ENCODE data around the gene DGCR2. TPM values are rescaled to one million over a fixed set of nuclear protein-coding genes. Genes with fewer than 3 reads are reported as not detected.
A peak's percentile ranks its signal among the peaks of the same experiment; 100 is the strongest.

The DGCR2 gene
- total RNA-seq, 1 donor from 2014 or later = 68.7 TPM

- Mint-ChIP-seq H3K4me1 (ENCODE audit: low read depth, unreplicated experiment) (peaks cover 7% of the 10 kb centered on the region), H3K4me3 (ENCODE audit: unreplicated experiment) (no peak overlapping the region), H3K36me3 (ENCODE audit: unreplicated experiment) (no peaks in the 10 kb centered on the region), H3K27ac (ENCODE audit: unreplicated experiment) (no peak overlapping the region), H3K27me3 (ENCODE audit: unreplicated experiment) (peaks cover 3% of the 10 kb centered on the region), H3K9me3 (ENCODE audit: unreplicated experiment) (peaks cover 6% of the 10 kb centered on the region)
- TF ChIP-seq, protein P1, sequence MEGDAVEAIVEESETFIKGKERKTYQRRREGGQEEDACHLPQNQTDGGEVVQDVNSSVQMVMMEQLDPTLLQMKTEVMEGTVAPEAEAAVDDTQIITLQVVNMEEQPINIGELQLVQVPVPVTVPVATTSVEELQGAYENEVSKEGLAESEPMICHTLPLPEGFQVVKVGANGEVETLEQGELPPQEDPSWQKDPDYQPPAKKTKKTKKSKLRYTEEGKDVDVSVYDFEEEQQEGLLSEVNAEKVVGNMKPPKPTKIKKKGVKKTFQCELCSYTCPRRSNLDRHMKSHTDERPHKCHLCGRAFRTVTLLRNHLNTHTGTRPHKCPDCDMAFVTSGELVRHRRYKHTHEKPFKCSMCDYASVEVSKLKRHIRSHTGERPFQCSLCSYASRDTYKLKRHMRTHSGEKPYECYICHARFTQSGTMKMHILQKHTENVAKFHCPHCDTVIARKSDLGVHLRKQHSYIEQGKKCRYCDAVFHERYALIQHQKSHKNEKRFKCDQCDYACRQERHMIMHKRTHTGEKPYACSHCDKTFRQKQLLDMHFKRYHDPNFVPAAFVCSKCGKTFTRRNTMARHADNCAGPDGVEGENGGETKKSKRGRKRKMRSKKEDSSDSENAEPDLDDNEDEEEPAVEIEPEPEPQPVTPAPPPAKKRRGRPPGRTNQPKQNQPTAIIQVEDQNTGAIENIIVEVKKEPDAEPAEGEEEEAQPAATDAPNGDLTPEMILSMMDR (IDR thresholded peaks at IDR 0.05; ENCODE audit: partially characterized antibody, unreplicated experiment) = no peak
- DNase-seq = no peak
These were observed 24.1 kb downstream of the DGCR2 start for GRCh38 chr22:19098157-19098556.

- Mint-ChIP-seq H3K4me3 (ENCODE audit: unreplicated experiment) (peak overlapping the region; percentile 25), H3K27me3 (ENCODE audit: unreplicated experiment) (peaks cover 3% of the 10 kb centered on the region), H3K9me3 (ENCODE audit: unreplicated experiment) (peaks cover 7% of the 10 kb centered on the region), H3K4me1 (ENCODE audit: low read depth, unreplicated experiment) (peaks cover 3% of the 10 kb centered on the region), H3K27ac (ENCODE audit: unreplicated experiment) (no peak overlapping the region), H3K36me3 (ENCODE audit: unreplicated experiment) (no peaks in the 10 kb centered on the region)
- TF ChIP-seq, protein P1 (IDR thresholded peaks at IDR 0.05; ENCODE audit: partially characterized antibody, unreplicated experiment) = no peak
- DNase-seq = no peak
These were observed 24.7 kb downstream of the DGCR2 start for GRCh38 chr22:19097518-19097917.

DNA sequence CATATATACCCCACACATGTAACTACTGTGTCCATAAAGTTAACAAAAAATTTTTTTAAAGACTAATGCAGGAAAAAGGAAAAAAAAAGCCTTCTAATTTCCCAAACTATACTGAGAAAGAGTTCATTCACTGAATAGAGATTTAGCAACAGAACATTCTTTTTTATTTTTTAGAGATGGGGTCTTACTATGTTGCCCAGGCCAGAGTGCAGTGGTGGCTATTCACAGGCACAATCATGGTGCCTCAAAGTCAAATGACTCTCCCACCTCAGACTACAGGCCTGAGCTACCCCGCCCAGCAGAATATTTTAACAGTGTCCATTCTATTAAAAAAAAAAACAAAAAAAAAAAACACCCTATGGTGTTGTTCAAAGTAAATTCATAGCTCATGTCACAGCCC is 25.7 kb downstream of the DGCR2 start:
- no peak overlapping the region for H3K4me3 Mint-ChIP-seq (ENCODE audit: unreplicated experiment)
- H3K4me1 Mint-ChIP-seq (ENCODE audit: low read depth, unreplicated experiment) = peaks cover 3% of the 10 kb centered on the region
- H3K27me3 Mint-ChIP-seq (ENCODE audit: unreplicated experiment) = peaks cover 3% of the 10 kb centered on the region
- H3K9me3 Mint-ChIP-seq (ENCODE audit: unreplicated experiment) = peaks cover 7% of the 10 kb centered on the region
- DNase-seq = no peak
- H3K36me3 Mint-ChIP-seq (ENCODE audit: unreplicated experiment) = no peaks in the 10 kb centered on the region
- no peak overlapping the region for H3K27ac Mint-ChIP-seq (ENCODE audit: unreplicated experiment)
- TF ChIP-seq, protein P1 (IDR thresholded peaks at IDR 0.05; ENCODE audit: partially characterized antibody, unreplicated experiment) = no peak

DNA sequence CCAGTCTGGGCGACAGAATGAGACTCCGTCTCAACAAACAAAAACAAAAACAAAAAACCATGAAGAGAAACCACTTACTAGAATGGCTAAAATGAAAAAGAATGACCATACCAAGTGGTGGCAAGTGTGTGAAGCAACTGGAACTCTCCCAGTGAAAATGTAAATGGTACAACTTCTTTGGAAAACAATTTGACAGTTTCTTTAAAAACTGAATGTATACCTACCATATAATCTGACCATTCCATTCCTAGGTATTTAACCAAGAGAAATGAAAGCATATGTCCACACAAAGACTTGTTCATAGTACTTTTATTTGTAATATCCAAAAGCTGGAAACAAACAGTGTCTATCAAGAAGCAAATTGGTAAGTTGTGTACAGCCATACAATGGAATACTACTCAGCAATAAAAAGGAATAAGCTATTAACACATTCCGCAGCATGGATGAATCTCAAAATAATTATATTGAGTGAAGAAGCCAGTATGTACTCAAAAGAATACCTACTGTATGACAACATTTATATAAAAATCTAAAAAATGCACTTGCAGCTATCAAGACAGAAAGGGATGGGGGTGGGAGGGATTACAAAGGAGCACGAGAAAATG is 27.7 kb downstream of the DGCR2 start:
- no peak overlapping the region for H3K27ac Mint-ChIP-seq (ENCODE audit: unreplicated experiment)
- H3K27me3 Mint-ChIP-seq (ENCODE audit: unreplicated experiment) = peaks cover 2% of the 10 kb centered on the region
- peaks cover 6% of the 10 kb centered on the region for H3K9me3 Mint-ChIP-seq (ENCODE audit: unreplicated experiment)
- H3K4me3 Mint-ChIP-seq (ENCODE audit: unreplicated experiment) = no peak overlapping the region
- no peak for DNase-seq
- peaks cover 3% of the 10 kb centered on the region for H3K4me1 Mint-ChIP-seq (ENCODE audit: low read depth, unreplicated experiment)
- H3K36me3 Mint-ChIP-seq (ENCODE audit: unreplicated experiment) = no peaks in the 10 kb centered on the region
- TF ChIP-seq, protein P1 (IDR thresholded peaks at IDR 0.05; ENCODE audit: partially characterized antibody, unreplicated experiment) = no peak

GRCh38 chr22:19092725-19093124 is 29.5 kb downstream of the DGCR2 start:
- TF ChIP-seq, protein P1 (IDR thresholded peaks at IDR 0.05; ENCODE audit: partially characterized antibody, unreplicated experiment) = no peak
- Mint-ChIP-seq H3K27me3 (ENCODE audit: unreplicated experiment) (peaks cover 2% of the 10 kb centered on the region), H3K27ac (ENCODE audit: unreplicated experiment) (no peak overlapping the region), H3K4me1 (ENCODE audit: low read depth, unreplicated experiment) (no peaks in the 10 kb centered on the region), H3K9me3 (ENCODE audit: unreplicated experiment) (peaks cover 5% of the 10 kb centered on the region), H3K36me3 (ENCODE audit: unreplicated experiment) (no peaks in the 10 kb centered on the region), H3K4me3 (ENCODE audit: unreplicated experiment) (no peak overlapping the region)
- DNase-seq = no peak

Data from glutamatergic neuron (in vitro differentiated cells).